NAMALWA (cell line): Measurements from ENCODE around the gene PTPN7.
"Not testable (repeated sequence)": the region's sequence is repeated elsewhere in the genome, so short reads cannot be mapped to it uniquely, and the experiment has no call there.

Experiments used
- DNase-seq: peaks from one replicate; pipeline ENCODE4 v3.0.0-alpha.2; 2015; ENCODE audit warnings: low spot score

Gene PTPN7

GRCh38 chr1:202151045-202151444, 9.4 kb downstream of the PTPN7 start:
- DNase-seq, result no peak

- DNase-seq, result no peak
Observed at GRCh38 chr1:202150602-202151001, 9.8 kb downstream of the PTPN7 start.

GRCh38 chr1:202150187-202150586, 10.2 kb downstream of the PTPN7 start:
- DNase-seq, result no peak

GRCh38 chr1:202149566-202149965, 10.8 kb downstream of the PTPN7 start:
- no peak for DNase-seq

- DNase-seq, result no peak
Observed at GRCh38 chr1:202148391-202148790, 12.0 kb downstream of the PTPN7 start.

GRCh38 chr1:202146993-202147392, 13.4 kb downstream of the PTPN7 start:
- DNase-seq, result no peak

- DNase-seq, result no peak
Observed at GRCh38 chr1:202146279-202146678, 14.1 kb downstream of the PTPN7 start.

- not testable (repeated sequence) for DNase-seq
Observed at GRCh38 chr1:202145744-202146140, 14.7 kb downstream of the PTPN7 start.

GRCh38 chr1:202145068-202145743, 15.2 kb downstream of the PTPN7 start:
- DNase-seq, result peak; percentile 46

- peak; percentile 60 for DNase-seq
Observed at GRCh38 chr1:202144402-202145067, 15.9 kb downstream of the PTPN7 start, which contains the start of gene ARL8A. TSS of gene ARL8A (minus strand) at chr1:202144737. CDS start at chr1:202144572, 165 bp downstream.

- DNase-seq, result peak; percentile 74
Observed at GRCh38 chr1:202143768-202144401, 16.5 kb downstream of the PTPN7 start.

- peak; percentile 82 for DNase-seq
Observed at GRCh38 chr1:202143011-202143767, 17.2 kb downstream of the PTPN7 start.

- not testable (repeated sequence) for DNase-seq
Observed at GRCh38 chr1:202141468-202141867, 18.9 kb downstream of the PTPN7 start.

- no peak for DNase-seq
Observed at GRCh38 chr1:202140833-202141232, 19.6 kb downstream of the PTPN7 start.

- DNase-seq, result peak; percentile 79
Observed at GRCh38 chr1:202135221-202135721, 25.1 kb downstream of the PTPN7 start.

- no peak for DNase-seq
Observed at GRCh38 chr1:202134645-202135172, 25.7 kb downstream of the PTPN7 start.

- no peak for DNase-seq
Observed at GRCh38 chr1:202133989-202134388, 26.4 kb downstream of the PTPN7 start.

GRCh38 chr1:202133496-202133895, 26.9 kb downstream of the PTPN7 start:
- DNase-seq, result no peak

- DNase-seq, result no peak
Observed at GRCh38 chr1:202133001-202133400, 27.4 kb downstream of the PTPN7 start.

GRCh38 chr1:202131956-202132821, 28.2 kb downstream of the PTPN7 start:
- no peak for DNase-seq
